HEK293 (cell line): Measurements from ENCODE around the gene FAF2.

Experiments
- BCL11B ChIP-seq: fragments of 450-650 bp; formaldehyde crosslinking; IDR thresholded peaks from 2 replicates; pipeline ENCODE4 v1.5.1; 2016; ENCODE audit warnings: low read depth, missing biosample characterization, missing genetic modification characterization
- EGR2 ChIP-seq: fragments of 450-650 bp; formaldehyde crosslinking; IDR thresholded peaks from 2 replicates; pipeline ENCODE4 v1.5.1; 2016; ENCODE audit warnings: low read depth, missing biosample characterization, missing genetic modification characterization
- ELK4 ChIP-seq: IDR thresholded peaks from 2 replicates; pipeline ENCODE4 v1.6.1; 2011; ENCODE audit warnings: mild to moderate bottlenecking, low read depth, low read length, borderline replicate concordance
- FEZF1 ChIP-seq: fragments of 450-650 bp; formaldehyde crosslinking; IDR thresholded peaks from 2 replicates; pipeline ENCODE4 v1.5.1; 2016; ENCODE audit warnings: missing biosample characterization, missing genetic modification characterization
- GFI1B ChIP-seq: fragments of 450-650 bp; formaldehyde crosslinking; IDR thresholded peaks from 2 replicates; pipeline ENCODE4 v1.5.1; 2016; ENCODE audit warnings: missing biosample characterization, missing genetic modification characterization
- GLIS1 ChIP-seq: fragments of 450-650 bp; formaldehyde crosslinking; IDR thresholded peaks from 2 replicates; pipeline ENCODE4 v1.5.1; 2016; ENCODE audit warnings: missing biosample characterization, missing genetic modification characterization
- HIC1 ChIP-seq: fragments of 450-650 bp; formaldehyde crosslinking; IDR thresholded peaks from 2 replicates; pipeline ENCODE4 v1.5.1; 2016; ENCODE audit warnings: missing biosample characterization, missing genetic modification characterization
- IKZF3 ChIP-seq: fragments of 450-650 bp; IDR thresholded peaks from 2 replicates; pipeline ENCODE4 v1.5.0; 2018; ENCODE audit warnings: missing biosample characterization, mild to moderate bottlenecking, missing genetic modification characterization, moderate library complexity
- KLF1 ChIP-seq: fragments of 450-650 bp; formaldehyde crosslinking; IDR thresholded peaks from 2 replicates; pipeline ENCODE4 v1.5.1; 2016; ENCODE audit warnings: missing biosample characterization, missing genetic modification characterization
- KLF10 ChIP-seq: fragments of 450-650 bp; IDR thresholded peaks from 2 replicates; pipeline ENCODE4 v1.5.1; 2018; ENCODE audit warnings: missing biosample characterization, mild to moderate bottlenecking, missing genetic modification characterization
- MZF1 ChIP-seq: fragments of 450-650 bp; formaldehyde crosslinking; IDR thresholded peaks from 2 replicates; pipeline ENCODE4 v1.5.1; 2017; ENCODE audit warnings: missing biosample characterization, missing genetic modification characterization, borderline replicate concordance
- REPIN1 ChIP-seq: fragments of 450-650 bp; formaldehyde crosslinking; IDR thresholded peaks from 2 replicates; pipeline ENCODE4 v1.5.1; 2017; ENCODE audit warnings: missing biosample characterization, missing genetic modification characterization, low read depth
- REST ChIP-seq: fragments of 450-650 bp; formaldehyde crosslinking; IDR thresholded peaks from 2 replicates; pipeline ENCODE4 v1.5.1; 2016; ENCODE audit warnings: missing biosample characterization, missing genetic modification characterization
- SP7 ChIP-seq: fragments of 450-650 bp; formaldehyde crosslinking; IDR thresholded peaks from 2 replicates; pipeline ENCODE4 v1.5.1; 2016; ENCODE audit warnings: missing biosample characterization, missing genetic modification characterization
- YY2 ChIP-seq: fragments of 450-650 bp; formaldehyde crosslinking; IDR thresholded peaks from 2 replicates; pipeline ENCODE4 v1.5.1; 2016; ENCODE audit warnings: missing biosample characterization, missing genetic modification characterization
- ZBTB21 ChIP-seq: fragments of 450-650 bp; formaldehyde crosslinking; IDR thresholded peaks from 2 replicates; pipeline ENCODE4 v1.5.1; 2017; ENCODE audit warnings: missing biosample characterization, missing genetic modification characterization
- ZBTB7A ChIP-seq: fragments of 450-650 bp; formaldehyde crosslinking; IDR thresholded peaks from 2 replicates; pipeline ENCODE4 v1.5.1; 2016; ENCODE audit warnings: low read depth, missing biosample characterization, missing genetic modification characterization
- ZEB2 ChIP-seq: fragments of 450-650 bp; formaldehyde crosslinking; IDR thresholded peaks from 2 replicates; pipeline ENCODE4 v1.5.1; 2016; ENCODE audit warnings: missing biosample characterization, missing genetic modification characterization
- ZIC2 ChIP-seq: fragments of 450-650 bp; formaldehyde crosslinking; IDR thresholded peaks from 2 replicates; pipeline ENCODE4 v1.5.1; 2016; ENCODE audit warnings: missing biosample characterization, missing genetic modification characterization
- ZNF10 ChIP-seq: fragments of 450-650 bp; formaldehyde crosslinking; IDR thresholded peaks from 2 replicates; pipeline ENCODE4 v1.5.1; 2017; ENCODE audit warnings: missing biosample characterization, missing genetic modification characterization
- ZNF121 ChIP-seq: fragments of 450-650 bp; formaldehyde crosslinking; IDR thresholded peaks from 2 replicates; pipeline ENCODE4 v1.5.1; 2016; ENCODE audit warnings: missing biosample characterization, missing genetic modification characterization
- ZNF174 ChIP-seq: fragments of 450-650 bp; formaldehyde crosslinking; IDR thresholded peaks from 2 replicates; pipeline ENCODE4 v1.5.0; 2017; ENCODE audit warnings: missing biosample characterization, mild to moderate bottlenecking, missing genetic modification characterization
- ZNF2 ChIP-seq: fragments of 450-650 bp; formaldehyde crosslinking; IDR thresholded peaks from 2 replicates; pipeline ENCODE4 v1.5.1; 2016; ENCODE audit warnings: missing biosample characterization, missing genetic modification characterization
- ZNF23 ChIP-seq: fragments of 450-650 bp; formaldehyde crosslinking; IDR thresholded peaks from 2 replicates; pipeline ENCODE4 v1.5.1; 2016; ENCODE audit warnings: missing biosample characterization, missing genetic modification characterization, borderline replicate concordance
- ZNF366 ChIP-seq: fragments of 450-650 bp; formaldehyde crosslinking; conservative IDR thresholded peaks from 2 replicates; pipeline ENCODE4 v1.5.1; 2016; ENCODE audit warnings: missing biosample characterization, missing genetic modification characterization
- ZNF394 ChIP-seq: fragments of 450-650 bp; formaldehyde crosslinking; IDR thresholded peaks from 2 replicates; pipeline ENCODE4 v1.5.1; 2016; ENCODE audit warnings: missing biosample characterization, missing genetic modification characterization, mild to moderate bottlenecking, moderate library complexity, borderline replicate concordance
- ZNF488 ChIP-seq: fragments of 450-650 bp; formaldehyde crosslinking; IDR thresholded peaks from 2 replicates; pipeline ENCODE4 v1.5.1; 2016; ENCODE audit warnings: missing biosample characterization, missing genetic modification characterization
- ZNF513 ChIP-seq: fragments of 450-650 bp; IDR thresholded peaks from 2 replicates; pipeline ENCODE4 v1.5.1; 2018; ENCODE audit warnings: missing biosample characterization, missing genetic modification characterization
- ZNF660 ChIP-seq: fragments of 450-650 bp; IDR thresholded peaks from 2 replicates; pipeline ENCODE4 v1.5.1; 2018; ENCODE audit warnings: missing biosample characterization, mild to moderate bottlenecking, missing genetic modification characterization
- ZSCAN23 ChIP-seq: fragments of 450-650 bp; formaldehyde crosslinking; IDR thresholded peaks from 2 replicates; pipeline ENCODE4 v1.5.1; 2016; ENCODE audit warnings: missing biosample characterization, missing genetic modification characterization

Gene FAF2

GRCh38 chr5:176537554-176538229 is 89.5 kb downstream of the FAF2 start (continued):
- TF ChIP-seq ZNF660 (tag by site-specific recombination) = peak; percentile 28
- TF ChIP-seq REPIN1 = peak; percentile 16; the same call in 1 of the 2 replicates
- peak; percentile 58 for TF ChIP-seq BCL11B
- peak; percentile 92 for TF ChIP-seq ZBTB7A (tag by site-specific recombination)
- 0 out of 2 replicates have a peak, but pooled peaks have one; percentile 5 for TF ChIP-seq ZIC2 (tag by site-specific recombination)
- no peak for TF ChIP-seq ZNF174
- no peak for TF ChIP-seq ZSCAN23 (tag by site-specific recombination)
- TF ChIP-seq ZEB2 (tag by site-specific recombination) = peak; percentile 93
- TF ChIP-seq FEZF1 (tag by site-specific recombination) = no peak
- no peak for TF ChIP-seq IKZF3 (tag by site-specific recombination)
- peak; percentile 38; the same call in 1 of the 2 replicates for TF ChIP-seq GFI1B (tag by site-specific recombination)
- TF ChIP-seq ZNF23 (tag by site-specific recombination) = no peak
- TF ChIP-seq ZNF2 (tag by site-specific recombination) = peak; percentile 73; the same call in 1 of the 2 replicates
- no peak for TF ChIP-seq ZNF488 (tag by site-specific recombination)
- TF ChIP-seq MZF1 = no peak
- 0 out of 2 replicates have a peak, but pooled peaks have one; percentile 25 for TF ChIP-seq ZNF121 (tag by site-specific recombination)
- peak; percentile 45; the same call in 1 of the 2 replicates for TF ChIP-seq GLIS1 (tag by site-specific recombination)
- TF ChIP-seq ZNF513 = no peak; the same call in 1 of the 2 replicates
- no peak for TF ChIP-seq EGR2 (tag by site-specific recombination)
- TF ChIP-seq ZNF394 (tag by site-specific recombination) = peak; percentile 40
- peak; percentile 67; the same call in 1 of the 2 replicates for TF ChIP-seq KLF10 (tag by site-specific recombination)
- TF ChIP-seq ELK4 = no peak
- TF ChIP-seq KLF1 (tag by site-specific recombination) = no peak; the same call in none of the 2 replicates
- TF ChIP-seq SP7 = peak; percentile 93
- TF ChIP-seq ZNF366 = peak; percentile 55; the same call in 1 of the 2 replicates
- peak; percentile 100 for TF ChIP-seq ZBTB21 (tag by site-specific recombination)
- peak; percentile 59; the same call in 1 of the 2 replicates for TF ChIP-seq HIC1
- TF ChIP-seq REST (tag by site-specific recombination) = no peak
- 0 out of 2 replicates have a peak, but pooled peaks have one; percentile 25 for TF ChIP-seq ZNF10 (tag by site-specific recombination)
- TF ChIP-seq YY2 = peak; percentile 30; the same call in 1 of the 2 replicates
